Measurements from ENCODE around the gene MSRB1.

The MSRB1 gene

DNA sequence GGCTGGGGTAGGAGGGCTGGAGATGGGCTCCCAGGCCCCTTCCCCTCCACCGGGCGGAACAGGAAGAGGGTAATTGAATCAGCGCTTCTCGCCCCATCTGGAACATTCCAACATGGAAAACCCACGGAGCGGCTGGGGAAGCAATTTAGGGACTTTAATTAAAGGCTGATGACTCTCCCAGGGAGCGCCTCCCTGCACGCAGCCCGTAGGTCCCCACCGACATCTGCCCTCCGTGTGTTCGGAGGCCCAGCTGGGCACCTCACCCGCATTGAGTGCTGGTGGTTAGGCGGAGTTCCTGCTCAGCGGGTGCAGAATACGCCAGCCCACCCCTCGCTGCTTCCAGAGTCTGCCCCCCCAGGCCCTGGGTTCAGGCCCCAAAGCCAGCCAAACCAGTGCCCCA is 34.8 kb downstream of the MSRB1 start:
- TF ChIP-seq, protein P1, sequence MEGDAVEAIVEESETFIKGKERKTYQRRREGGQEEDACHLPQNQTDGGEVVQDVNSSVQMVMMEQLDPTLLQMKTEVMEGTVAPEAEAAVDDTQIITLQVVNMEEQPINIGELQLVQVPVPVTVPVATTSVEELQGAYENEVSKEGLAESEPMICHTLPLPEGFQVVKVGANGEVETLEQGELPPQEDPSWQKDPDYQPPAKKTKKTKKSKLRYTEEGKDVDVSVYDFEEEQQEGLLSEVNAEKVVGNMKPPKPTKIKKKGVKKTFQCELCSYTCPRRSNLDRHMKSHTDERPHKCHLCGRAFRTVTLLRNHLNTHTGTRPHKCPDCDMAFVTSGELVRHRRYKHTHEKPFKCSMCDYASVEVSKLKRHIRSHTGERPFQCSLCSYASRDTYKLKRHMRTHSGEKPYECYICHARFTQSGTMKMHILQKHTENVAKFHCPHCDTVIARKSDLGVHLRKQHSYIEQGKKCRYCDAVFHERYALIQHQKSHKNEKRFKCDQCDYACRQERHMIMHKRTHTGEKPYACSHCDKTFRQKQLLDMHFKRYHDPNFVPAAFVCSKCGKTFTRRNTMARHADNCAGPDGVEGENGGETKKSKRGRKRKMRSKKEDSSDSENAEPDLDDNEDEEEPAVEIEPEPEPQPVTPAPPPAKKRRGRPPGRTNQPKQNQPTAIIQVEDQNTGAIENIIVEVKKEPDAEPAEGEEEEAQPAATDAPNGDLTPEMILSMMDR (IDR thresholded peaks at IDR 0.05; ENCODE audit: control insufficient read depth, insufficient read depth, low read depth, low read length, missing control alignments) = no peak
- H3K4me3 ChIP-seq (ENCODE audit: control insufficient read depth, low read depth, low read length) = no peak overlapping the region
- no peak for DNase-seq (ENCODE audit: low read depth)

DNA sequence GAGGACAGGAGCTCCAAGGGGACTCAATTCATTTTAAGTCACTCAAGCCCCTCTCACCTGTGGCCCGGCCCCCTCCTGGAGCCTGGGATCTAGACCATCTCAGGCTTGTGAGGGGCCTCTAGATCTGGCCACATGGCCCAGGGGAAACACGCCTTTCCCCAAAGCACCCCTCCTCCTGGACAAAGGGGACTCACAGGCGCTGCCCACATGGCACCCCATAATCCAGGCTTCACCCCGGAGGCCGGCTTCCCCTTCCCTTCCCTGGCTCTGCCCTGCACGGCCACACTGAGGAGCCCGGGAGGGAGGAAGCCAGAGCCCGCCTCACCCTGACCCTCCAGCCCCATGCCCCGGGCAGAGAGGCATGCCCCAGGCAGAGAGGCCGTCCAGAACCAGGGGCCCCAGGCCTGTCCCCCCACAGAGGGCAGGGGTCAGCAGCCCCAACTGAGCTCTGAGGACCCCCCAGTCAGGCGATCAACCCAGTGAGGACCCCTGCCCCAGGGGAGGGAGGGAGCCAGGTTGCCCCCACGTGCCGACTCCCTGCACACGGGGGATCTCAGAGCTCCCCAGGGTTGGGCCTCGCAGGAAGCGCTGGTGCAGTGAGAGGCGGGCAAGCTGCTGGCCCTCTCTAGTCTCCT is 35.7 kb downstream of the MSRB1 start:
- DNase-seq (ENCODE audit: low read depth) = no peak
- TF ChIP-seq, protein P1 (IDR thresholded peaks at IDR 0.05; ENCODE audit: control insufficient read depth, insufficient read depth, low read depth, low read length, missing control alignments) = no peak
- H3K4me3 ChIP-seq (ENCODE audit: control insufficient read depth, low read depth, low read length) = no peak overlapping the region

DNA sequence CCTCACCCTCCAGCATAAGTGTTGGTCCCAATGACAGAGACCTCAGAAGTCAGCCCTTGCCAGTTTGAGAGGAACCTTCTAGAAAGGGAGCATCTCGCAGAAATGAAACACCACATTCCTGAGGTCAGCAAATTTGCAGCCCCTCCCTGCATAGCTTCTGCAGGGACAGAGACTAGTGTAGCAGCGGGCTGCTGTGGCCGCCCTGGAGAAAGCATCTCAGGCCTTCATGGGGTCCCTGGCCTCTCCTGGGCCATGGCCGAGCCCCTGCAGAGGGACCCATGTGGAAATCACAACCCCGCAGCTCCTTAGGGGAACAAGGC is 36.2 kb downstream of the MSRB1 start:
- TF ChIP-seq, protein P1 (IDR thresholded peaks at IDR 0.05; ENCODE audit: control insufficient read depth, insufficient read depth, low read depth, low read length, missing control alignments) = no peak
- DNase-seq (ENCODE audit: low read depth) = no peak
- no peak overlapping the region for H3K4me3 ChIP-seq (ENCODE audit: control insufficient read depth, low read depth, low read length)

DNA sequence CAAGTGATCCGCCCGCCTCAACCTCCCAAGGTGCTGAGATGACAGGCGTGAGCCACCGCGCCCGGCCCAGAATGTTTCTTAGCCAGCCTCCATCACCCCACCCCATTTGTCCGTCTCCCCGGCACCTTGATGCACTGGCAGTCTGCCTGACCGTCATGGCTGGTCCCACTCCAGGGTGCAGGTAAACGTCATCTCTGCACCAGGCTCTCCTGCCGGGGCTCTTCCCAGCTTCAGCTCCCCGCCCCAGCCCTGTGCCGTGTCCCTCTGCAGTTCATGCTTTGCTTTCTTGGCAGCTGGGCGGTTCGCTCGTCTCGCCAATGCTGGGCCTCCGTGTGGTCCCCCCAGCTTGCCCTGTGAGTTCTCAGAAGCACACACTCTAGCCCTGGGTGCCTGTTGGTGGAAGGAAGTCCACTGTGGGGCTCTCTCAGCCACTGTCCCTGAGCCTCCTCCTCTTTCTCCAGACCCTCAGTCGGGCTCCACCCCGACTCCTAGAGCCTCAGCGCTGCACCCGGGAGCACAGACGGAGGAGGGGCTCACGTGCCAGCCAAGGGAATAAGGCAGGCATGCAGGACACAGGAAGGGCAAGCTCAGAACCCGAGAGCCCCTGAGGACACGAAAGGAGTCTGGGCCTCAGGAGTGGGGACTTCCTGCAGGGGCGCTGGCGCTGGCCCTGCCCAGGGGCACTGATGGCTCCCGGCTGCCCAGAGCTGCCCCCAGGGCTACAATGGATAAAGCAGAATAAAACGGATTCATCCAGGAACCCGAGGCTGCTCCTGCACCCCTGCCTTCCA is 36.7 kb downstream of the MSRB1 start:
- no peak overlapping the region for H3K4me3 ChIP-seq (ENCODE audit: control insufficient read depth, low read depth, low read length)
- no peak for DNase-seq (ENCODE audit: low read depth)
- TF ChIP-seq, protein P1 (IDR thresholded peaks at IDR 0.05; ENCODE audit: control insufficient read depth, insufficient read depth, low read depth, low read length, missing control alignments) = no peak

DNA sequence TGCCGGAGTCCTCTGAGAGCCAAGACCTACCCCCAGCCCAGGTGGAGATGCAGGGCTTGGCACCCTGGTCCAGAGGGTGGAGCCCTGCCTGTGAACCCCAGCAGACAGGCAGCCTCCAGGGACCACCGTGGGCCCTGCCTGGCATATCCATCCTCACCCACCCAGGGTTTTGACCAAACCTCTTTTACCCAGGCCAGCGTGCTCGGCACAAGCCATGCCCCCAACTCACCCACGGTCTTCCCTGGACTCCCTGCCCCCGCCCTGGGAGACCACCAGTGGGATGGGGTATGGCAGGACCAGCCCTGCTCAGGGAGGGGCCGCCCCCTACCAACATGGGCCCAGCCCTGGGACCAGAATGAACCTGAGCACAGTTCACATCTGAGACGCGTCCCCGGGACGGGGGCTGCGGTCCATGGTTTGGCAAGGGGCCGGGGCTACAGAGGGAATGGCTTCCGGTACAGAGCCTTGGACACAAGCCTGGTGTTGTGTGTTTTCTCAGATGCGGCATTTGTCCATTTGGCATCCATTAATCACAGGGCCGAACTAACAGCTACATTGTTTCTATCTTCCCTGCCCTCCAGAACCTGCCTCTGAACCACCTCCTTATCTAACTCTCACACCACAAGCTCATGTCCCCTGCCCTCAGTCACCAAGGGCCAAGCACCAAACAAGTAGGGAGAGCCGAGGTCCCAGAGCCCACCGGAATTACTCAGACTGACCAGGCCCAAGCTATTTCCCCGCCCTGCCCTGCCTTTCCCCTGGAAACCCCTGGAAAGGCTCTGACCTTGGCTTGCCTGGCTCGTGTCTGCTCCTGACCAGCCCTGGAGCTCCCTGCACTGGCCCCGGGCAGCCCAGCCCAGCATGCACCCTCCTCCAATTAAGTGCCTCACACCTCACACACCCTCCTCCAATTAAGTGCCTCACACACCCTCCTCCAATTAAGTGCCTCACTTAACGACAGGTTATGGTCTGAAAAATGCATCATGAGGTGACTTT is 38.9 kb downstream of the MSRB1 start:
- no peak for DNase-seq (ENCODE audit: low read depth)
- H3K4me3 ChIP-seq (ENCODE audit: control insufficient read depth, low read depth, low read length) = no peak overlapping the region
- TF ChIP-seq, protein P1 (IDR thresholded peaks at IDR 0.05; ENCODE audit: control insufficient read depth, insufficient read depth, low read depth, low read length, missing control alignments) = no peak

DNA sequence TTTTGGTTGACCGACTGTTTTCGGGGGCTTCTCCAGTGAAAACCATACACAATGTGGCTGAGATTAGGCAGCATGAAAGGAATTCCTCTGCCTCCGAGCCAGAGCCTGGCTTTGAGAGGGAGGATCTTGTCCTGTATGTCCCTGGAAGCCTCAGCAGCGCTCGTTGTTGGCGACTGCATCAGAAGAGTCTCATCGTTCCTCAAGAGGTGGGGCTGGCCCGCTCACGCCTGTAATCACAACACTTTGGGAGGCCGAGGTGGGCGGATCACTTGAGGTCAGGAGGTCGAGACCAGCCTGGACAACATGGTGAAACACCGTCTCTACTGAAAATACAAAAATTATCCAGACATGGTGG is 39.8 kb downstream of the MSRB1 start:
- no peak for DNase-seq (ENCODE audit: low read depth)
- TF ChIP-seq, protein P1 (IDR thresholded peaks at IDR 0.05; ENCODE audit: control insufficient read depth, insufficient read depth, low read depth, low read length, missing control alignments) = no peak
- no peak overlapping the region for H3K4me3 ChIP-seq (ENCODE audit: control insufficient read depth, low read depth, low read length)

Measured in AG09309 (cell line).